H9 (cell line): Measurements from ENCODE around the gene SP140L. TPM values are rescaled to one million over a fixed set of nuclear protein-coding genes. Genes with fewer than 3 reads are reported as not detected.

ENCODE experiments used
- DNase-seq: peaks from one replicate; pipeline ENCODE4 v3.0.0-alpha.2; 2017
- H2AFZ ChIP-seq: one replicate; pipeline ENCODE4 v1.6.1; 2013; ENCODE audit warnings: mild to moderate bottlenecking, low read length, control low read depth, moderate library complexity
- H2AK5ac ChIP-seq: 2 replicates; pipeline ENCODE4 v1.6.1; 2013; ENCODE audit warnings: low read length, control low read depth, mixed read lengths; ENCODE audit not compliant: insufficient read length
- H2BK120ac ChIP-seq: one replicate; pipeline ENCODE4 v1.6.1; 2013; ENCODE audit warnings: low read depth, mild to moderate bottlenecking, low read length, control low read depth, inconsistent platforms; ENCODE audit not compliant: poor library complexity, severe bottlenecking
- H2BK12ac ChIP-seq: 2 replicates; pipeline ENCODE4 v1.6.1; 2013; ENCODE audit warnings: low read length, control low read depth, mixed read lengths, low read depth; ENCODE audit not compliant: insufficient read length
- H2BK15ac ChIP-seq: 2 replicates; pipeline ENCODE4 v1.6.1; 2013; ENCODE audit warnings: low read depth, low read length, control low read depth
- H2BK20ac ChIP-seq: one replicate; pipeline ENCODE4 v1.6.1; 2013; ENCODE audit warnings: low read depth, mild to moderate bottlenecking, low read length, control low read depth, inconsistent platforms; ENCODE audit not compliant: poor library complexity, severe bottlenecking
- H2BK5ac ChIP-seq: 2 replicates; pipeline ENCODE4 v1.6.1; 2013; ENCODE audit warnings: low read length, control low read depth, mixed read lengths; ENCODE audit not compliant: insufficient read length
- H3K14ac ChIP-seq: 2 replicates; pipeline ENCODE4 v1.6.1; 2013; ENCODE audit warnings: low read length, control low read depth; ENCODE audit not compliant: insufficient read depth
- H3K18ac ChIP-seq: 2 replicates; pipeline ENCODE4 v1.6.1; 2013; ENCODE audit warnings: low read depth, mild to moderate bottlenecking, mixed read lengths, low read length, control low read depth; ENCODE audit not compliant: insufficient read length
- H3K23ac ChIP-seq: 2 replicates; pipeline ENCODE4 v1.6.1; 2013; ENCODE audit warnings: low read length, control low read depth, mixed read lengths, low read depth; ENCODE audit not compliant: insufficient read length
- H3K23me2 ChIP-seq: 2 replicates; pipeline ENCODE4 v1.6.1; 2013; ENCODE audit warnings: low read depth, mild to moderate bottlenecking, mixed read lengths, low read length, control low read depth; ENCODE audit not compliant: insufficient read length, poor library complexity, severe bottlenecking
- H3K27ac ChIP-seq: 2 replicates; pipeline ENCODE4 v1.5.1; 2013; ENCODE audit warnings: low read length, control low read depth, mixed read lengths, low read depth; ENCODE audit not compliant: insufficient read length
- H3K27me3 ChIP-seq: 2 replicates; pipeline ENCODE4 v1.6.1; 2013; ENCODE audit warnings: low read length, control low read depth, inconsistent platforms; ENCODE audit not compliant: insufficient read depth
- H3K4ac ChIP-seq: 2 replicates; pipeline ENCODE4 v1.6.1; 2013; ENCODE audit warnings: low read depth, mild to moderate bottlenecking, control low read depth, inconsistent platforms, low read length, moderate library complexity
- H3K4me1 ChIP-seq: 2 replicates; pipeline ENCODE4 v1.6.1; 2013; ENCODE audit warnings: low read length, control low read depth, inconsistent platforms; ENCODE audit not compliant: insufficient read depth
- H3K4me2 ChIP-seq: 2 replicates; pipeline ENCODE4 v1.6.1; 2013; ENCODE audit warnings: low read length, control low read depth, mixed read lengths; ENCODE audit not compliant: insufficient read length, insufficient read depth
- H3K56ac ChIP-seq: 2 replicates; pipeline ENCODE4 v1.6.1; 2013; ENCODE audit warnings: low read depth, mild to moderate bottlenecking, mixed read lengths, low read length, control low read depth; ENCODE audit not compliant: insufficient read length
- H3K79me1 ChIP-seq: 2 replicates; pipeline ENCODE4 v1.6.1; 2013; ENCODE audit warnings: low read depth, mild to moderate bottlenecking, moderate library complexity, low read length, control low read depth, inconsistent platforms; ENCODE audit not compliant: insufficient read depth, poor library complexity, severe bottlenecking
- H3K79me2 ChIP-seq: 2 replicates; pipeline ENCODE4 v1.6.1; 2013; ENCODE audit warnings: low read length, control low read depth, inconsistent platforms; ENCODE audit not compliant: insufficient read depth
- H3K9ac ChIP-seq: 2 replicates; pipeline ENCODE4 v1.6.1; 2013; ENCODE audit warnings: low read length, control low read depth, mixed read lengths; ENCODE audit not compliant: insufficient read length; ENCODE audit errors: extremely low read depth
- H3K9me3 ChIP-seq: one replicate; pipeline ENCODE4 v1.6.1; 2013; ENCODE audit warnings: low read depth, low read length, inconsistent platforms; ENCODE audit not compliant: control insufficient read depth
- H3T11ph ChIP-seq: one replicate; pipeline ENCODE4 v1.6.1; 2013; ENCODE audit warnings: mild to moderate bottlenecking, low read length, control low read depth, inconsistent platforms
- H4K20me1 ChIP-seq: one replicate; pipeline ENCODE4 v1.6.1; 2013; ENCODE audit not compliant: control insufficient read depth, insufficient read length, insufficient read depth
- H4K5ac ChIP-seq: 2 replicates; pipeline ENCODE4 v1.6.1; 2013; ENCODE audit warnings: low read depth, mild to moderate bottlenecking, mixed read lengths, low read length, control low read depth; ENCODE audit not compliant: insufficient read length
- H4K8ac ChIP-seq: replicated peaks from 2 replicates; pipeline ENCODE4 v1.6.1; 2013; ENCODE audit warnings: low read length, control low read depth, mixed read lengths, low read depth; ENCODE audit not compliant: insufficient read length
- H4K91ac ChIP-seq: 2 replicates; pipeline ENCODE4 v1.6.1; 2013; ENCODE audit warnings: low read depth, mild to moderate bottlenecking, moderate library complexity, mixed read lengths, low read length, control low read depth; ENCODE audit not compliant: insufficient read length
- H3K27ac Mint-ChIP-seq, 3 experiments: 2 replicates in 2 of 3; 3 replicates in 1 of 3; pipeline ENCODE4 v1.8.0; 2020 to 2021; ENCODE audit warnings: mixed read lengths in 3 of 3, mild to moderate bottlenecking in 1 of 3, moderate library complexity in 1 of 3
- H3K27me3 Mint-ChIP-seq: 2 replicates; pipeline ENCODE4 v1.8.0; 2021; ENCODE audit warnings: low read depth, mild to moderate bottlenecking, moderate library complexity, mixed read lengths
- H3K36me3 Mint-ChIP-seq, 3 experiments: 2 replicates in 2 of 3; 3 replicates in 1 of 3; pipeline ENCODE4 v1.8.0; 2020 to 2021; ENCODE audit warnings: low read depth in 3 of 3, mixed read lengths in 3 of 3; ENCODE audit not compliant: insufficient read depth in 1 of 3
- H3K4me1 Mint-ChIP-seq, 2 experiments: 2 replicates each; pipeline ENCODE4 v1.8.0; 2020; ENCODE audit warnings: mixed read lengths in 2 of 2
- H3K4me3 Mint-ChIP-seq, 2 experiments: 2 replicates in 1 of 2; 3 replicates in 1 of 2; pipeline ENCODE4 v1.8.0; 2020 to 2021; ENCODE audit warnings: mild to moderate bottlenecking in 2 of 2, mixed read lengths in 2 of 2, moderate library complexity in 1 of 2
- H3K9me3 Mint-ChIP-seq, 2 experiments: 2 replicates in 1 of 2; 3 replicates in 1 of 2; pipeline ENCODE4 v1.8.0; 2020; ENCODE audit warnings: mild to moderate bottlenecking in 2 of 2, mixed read lengths in 2 of 2, moderate library complexity in 1 of 2
- CTCF ChIP-seq: fragments of 200-600 bp; sonication (generic); conservative IDR thresholded peaks from 3 replicates; pipeline ENCODE4 v1.8.0; 2021; ENCODE audit warnings: antibody characterized with exemption, mild to moderate bottlenecking
- total RNA-seq: library from RNA; stranded (reverse); gene quantifications from 2 replicates; pipeline ENCODE4 v1.2.1, GENCODE V29; 2021

The SP140L gene
- total RNA-seq, 1 experiment from 2014 or later: 1.3 TPM

- H3K4me3 Mint-ChIP-seq: no peak overlapping the region
- no peaks in the 10 kb centered on the region for H3K79me1 ChIP-seq
- H2AK5ac ChIP-seq: no peak overlapping the region
- H3K4me1 Mint-ChIP-seq: peaks cover 0 to 7% of the 10 kb centered on the region in 2 experiments; a peak in 2 of 4 replicates
- DNase-seq: no peak
- H2BK20ac ChIP-seq: no peak overlapping the region
- no peak overlapping the region for H2BK15ac ChIP-seq
- H3K27me3 Mint-ChIP-seq: no peaks in the 10 kb centered on the region
- no peak overlapping the region for H3K9ac ChIP-seq
- no peak overlapping the region for H4K8ac ChIP-seq
- H4K5ac ChIP-seq: no peak overlapping the region
- no peak for TF ChIP-seq CTCF
- H2AFZ ChIP-seq: no peak overlapping the region
- no peak overlapping the region for H3T11ph ChIP-seq
- no peaks in the 10 kb centered on the region for H3K23me2 ChIP-seq
- no peak overlapping the region for H2BK5ac ChIP-seq
- peaks cover 0 to 1% (median 0%) of the 10 kb centered on the region in 3 experiments; a peak in 2 of 7 replicates for H3K36me3 Mint-ChIP-seq
- H2BK120ac ChIP-seq: no peak overlapping the region
- H3K56ac ChIP-seq: no peak overlapping the region
- H3K9me3 Mint-ChIP-seq: peaks cover 3 to 5% of the 10 kb centered on the region in 2 experiments; a peak in 1 of 5 replicates
- H3K23ac ChIP-seq: no peak overlapping the region
- H3K79me2 ChIP-seq: no peaks in the 10 kb centered on the region
- H4K20me1 ChIP-seq: no peaks in the 10 kb centered on the region
- no peaks in the 10 kb centered on the region for H3K9me3 ChIP-seq
- H3K27ac ChIP-seq: no peak overlapping the region
- no peak overlapping the region for H3K18ac ChIP-seq
- no peaks in the 10 kb centered on the region for H3K4me1 ChIP-seq
- H3K27ac Mint-ChIP-seq: no peak overlapping the region
- H3K4me2 ChIP-seq: no peak overlapping the region
- H2BK12ac ChIP-seq: no peak overlapping the region
- no peak overlapping the region for H3K14ac ChIP-seq
- no peak overlapping the region for H4K91ac ChIP-seq
- no peak overlapping the region for H3K4ac ChIP-seq
- H3K27me3 ChIP-seq: no peaks in the 10 kb centered on the region
These were observed 21.8 kb downstream of the SP140L start for GRCh38 chr2:230348787-230349186.
